Measurements from ENCODE around the gene PACSIN3.
"Not testable (repeated sequence)": the region's sequence is repeated elsewhere in the genome, so short reads cannot be mapped to it uniquely, and the experiment has no call there.

Gene PACSIN3

GRCh38 chr11:47186076-47186699, at the start of gene PACSIN3:
TSS of gene PACSIN3 (minus strand) at chr11:47186434. CDS start at chr11:47182727, 3,707 bp downstream.
- DNase-seq (ENCODE audit: low read depth) = peak; percentile 27

GRCh38 chr11:47235163-47235562, 48.9 kb upstream of the PACSIN3 start:
- no peak for DNase-seq (ENCODE audit: low read depth)

GRCh38 chr11:47234669-47235100, 48.5 kb upstream of the PACSIN3 start:
- DNase-seq (ENCODE audit: low read depth) = peak; percentile 70

- DNase-seq (ENCODE audit: low read depth) = no peak
These were observed 47.9 kb upstream of the PACSIN3 start for GRCh38 chr11:47233989-47234668.

DNA sequence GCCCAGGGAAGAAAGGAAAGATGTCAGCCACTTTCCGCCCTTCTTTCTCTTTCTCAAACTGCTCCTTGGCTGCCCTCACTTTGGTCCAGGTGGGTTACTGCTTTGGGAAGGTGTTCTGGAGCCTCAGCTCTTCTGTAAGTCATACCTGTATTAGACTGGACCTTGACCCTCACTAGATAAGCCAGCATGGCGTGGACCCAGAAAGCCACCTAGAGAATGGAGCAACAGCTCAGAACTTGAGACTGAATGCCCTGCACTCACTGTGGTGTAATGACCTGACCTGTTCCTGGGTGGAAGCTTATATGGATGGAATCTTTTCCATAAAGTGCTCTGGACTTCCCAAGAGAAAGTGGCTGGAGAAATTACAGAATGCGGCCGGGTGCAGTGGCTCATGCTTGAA, 46.8 kb upstream of the PACSIN3 start:
- DNase-seq (ENCODE audit: low read depth) = no peak

DNA sequence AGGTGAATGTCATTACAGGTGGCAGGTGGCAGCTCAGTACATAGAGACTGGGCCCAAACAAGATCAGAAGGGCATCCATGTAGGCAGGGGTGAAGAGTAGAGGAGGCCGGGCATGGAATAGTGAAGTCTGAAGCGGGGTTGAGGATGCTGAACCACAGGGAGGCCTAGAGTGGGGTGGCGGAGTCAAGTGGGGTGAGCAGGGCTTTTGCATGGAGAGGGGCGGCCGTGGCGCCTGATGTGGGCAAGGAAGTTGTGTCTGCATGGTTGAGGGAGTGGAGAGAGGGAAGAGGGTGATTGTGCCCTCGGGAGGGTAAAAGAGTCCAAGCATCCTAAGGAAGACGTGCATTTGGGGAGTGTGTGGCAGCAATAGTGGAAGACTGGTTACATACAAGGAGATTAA, 42.9 kb upstream of the PACSIN3 start:
- no peak for DNase-seq (ENCODE audit: low read depth)

DNA sequence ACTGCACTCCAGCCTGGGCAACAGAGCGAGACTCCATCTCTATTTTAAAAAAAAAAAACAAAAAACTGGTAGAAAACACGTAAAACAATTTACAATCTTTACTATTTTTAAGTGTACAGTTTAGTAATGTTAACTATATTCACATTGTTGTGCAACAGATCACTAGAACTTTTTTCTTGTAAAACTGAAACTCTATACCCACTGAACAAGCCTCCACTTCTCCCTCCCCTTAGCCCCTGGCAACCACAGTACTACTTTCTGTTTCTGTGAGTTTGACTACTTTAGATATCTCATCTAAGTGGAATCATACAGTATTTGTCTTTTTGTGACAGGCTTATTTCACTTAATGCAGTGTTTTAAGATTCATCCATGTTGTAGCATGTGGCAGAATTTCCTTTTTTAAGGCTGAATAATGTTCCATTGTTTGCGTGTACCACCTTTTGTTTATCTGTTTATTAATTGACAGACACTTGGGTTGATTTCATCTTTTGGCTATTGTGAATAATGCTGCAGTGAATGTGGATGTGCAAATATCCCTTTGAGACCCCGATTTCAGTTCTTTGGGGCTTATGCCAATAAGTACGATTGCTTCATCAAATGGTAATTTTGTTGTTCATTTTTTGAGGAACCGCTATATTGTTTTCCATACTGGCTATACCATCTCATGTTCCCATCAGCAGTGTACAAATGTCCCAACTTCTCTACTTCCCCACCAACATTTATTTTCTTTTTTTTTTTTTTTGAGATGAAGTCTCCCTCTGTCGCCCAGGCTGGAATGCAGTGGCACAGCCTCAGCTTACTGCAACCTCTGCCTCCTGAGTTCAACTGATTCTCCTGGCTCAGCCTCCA, 39.5 kb upstream of the PACSIN3 start:
- no peak for DNase-seq (ENCODE audit: low read depth)

GRCh38 chr11:47222696-47223095, 36.5 kb upstream of the PACSIN3 start:
- no peak for DNase-seq (ENCODE audit: low read depth)

DNA sequence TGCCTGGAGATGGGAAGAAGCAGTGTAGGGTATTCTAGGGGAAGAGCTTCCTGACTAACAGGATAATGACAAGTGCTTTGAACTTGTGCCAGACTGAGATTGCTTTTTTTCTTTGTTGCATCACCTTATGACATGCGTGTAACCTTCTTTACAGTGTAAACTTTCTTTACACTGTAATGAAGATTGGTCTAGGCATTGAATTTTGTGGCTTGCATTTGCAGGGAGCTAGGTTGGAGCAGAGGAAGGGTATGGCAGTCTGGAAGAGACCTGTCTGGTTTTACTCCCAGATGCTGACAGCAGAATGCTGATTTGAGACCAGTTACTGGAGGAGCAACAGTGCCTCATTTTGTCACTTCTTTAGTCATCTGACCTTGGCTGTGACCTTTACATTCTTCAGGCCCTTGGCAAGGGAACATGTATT, 34.2 kb upstream of the PACSIN3 start:
- DNase-seq (ENCODE audit: low read depth) = no peak

DNA sequence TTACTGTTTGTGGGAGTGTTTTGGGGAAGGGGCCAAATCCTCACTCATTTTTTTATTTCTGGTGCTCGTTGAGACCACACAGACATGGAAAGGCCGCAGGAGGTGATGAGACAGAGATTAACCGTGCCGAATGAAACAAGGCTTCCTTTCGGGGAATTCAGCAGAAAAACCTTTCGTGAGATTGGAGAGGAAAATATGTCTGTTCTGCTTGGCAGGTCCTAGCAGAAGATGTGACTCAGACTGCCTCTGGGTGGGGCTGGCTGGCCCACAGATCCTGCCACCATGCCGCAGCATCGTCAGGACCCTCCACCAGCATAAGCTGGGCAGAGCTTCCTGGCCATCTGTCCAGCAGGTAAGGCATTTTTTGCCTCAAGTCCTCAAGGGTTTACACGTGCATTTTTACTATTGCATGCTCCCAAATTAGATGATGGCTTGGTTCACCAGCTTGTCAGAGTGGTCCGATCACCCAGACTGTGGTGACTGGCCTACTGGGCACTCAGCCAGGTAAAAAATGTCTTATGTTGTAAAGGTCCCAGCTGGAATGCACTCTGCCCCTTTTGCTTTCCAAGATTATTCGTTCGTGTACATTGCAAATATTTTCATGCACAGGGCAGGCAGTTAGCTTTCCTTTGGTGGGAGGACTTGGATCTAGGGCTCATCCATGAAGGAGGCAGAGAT, 30.0 kb upstream of the PACSIN3 start:
- DNase-seq (ENCODE audit: low read depth) = peak; percentile 29

GRCh38 chr11:47215366-47215910, 29.2 kb upstream of the PACSIN3 start:
- DNase-seq (ENCODE audit: low read depth) = no peak

GRCh38 chr11:47213950-47214565, 27.8 kb upstream of the PACSIN3 start:
- peak; percentile 78 for DNase-seq (ENCODE audit: low read depth)

DNA sequence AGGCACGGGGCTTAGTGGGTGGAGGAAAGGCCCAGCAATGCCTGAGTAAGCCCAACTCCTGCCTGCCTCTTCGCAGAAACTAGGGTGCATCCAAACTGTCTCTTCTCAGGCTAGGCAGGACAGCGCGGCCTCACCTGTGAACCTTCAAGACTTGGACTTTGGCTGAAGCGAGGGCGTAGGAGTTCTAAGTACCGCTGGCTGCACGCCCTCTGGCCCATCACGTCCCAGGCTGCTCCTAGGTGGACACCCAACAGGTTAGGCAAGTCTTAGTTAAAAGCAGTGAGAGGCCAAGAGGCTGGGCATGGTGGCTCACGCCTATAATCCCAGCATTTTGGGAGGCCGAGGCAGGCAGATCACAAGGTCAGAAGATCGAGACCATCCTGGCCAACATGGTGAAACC, 26.7 kb upstream of the PACSIN3 start:
- no peak for DNase-seq (ENCODE audit: low read depth)

- DNase-seq (ENCODE audit: low read depth) = no peak
These were observed 22.4 kb upstream of the PACSIN3 start for GRCh38 chr11:47208628-47209027.

- not testable (repeated sequence) for DNase-seq (ENCODE audit: low read depth)
These were observed 21.8 kb upstream of the PACSIN3 start for GRCh38 chr11:47208008-47208552.

- no peak for DNase-seq (ENCODE audit: low read depth)
These were observed 21.2 kb upstream of the PACSIN3 start for GRCh38 chr11:47207459-47207858.

DNA sequence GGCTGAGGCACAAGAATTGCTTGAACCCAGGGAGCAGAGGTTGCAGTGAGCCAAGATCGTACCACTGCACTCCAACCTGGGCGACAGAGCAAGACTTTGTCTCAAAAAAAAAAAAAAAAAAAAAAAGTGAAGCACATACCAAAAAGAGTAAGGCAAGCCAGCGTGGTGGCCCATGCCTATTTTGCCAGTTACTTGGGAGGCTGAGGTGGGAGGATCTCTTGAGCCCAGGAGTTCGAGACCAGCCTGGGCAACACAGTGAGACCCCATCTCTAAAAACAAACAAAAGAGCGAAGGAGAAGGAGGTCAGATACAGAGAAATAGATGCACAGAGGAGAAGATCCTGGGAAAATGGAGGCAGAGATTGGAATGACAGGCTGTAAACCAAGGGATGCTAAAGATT, 20.3 kb upstream of the PACSIN3 start:
- DNase-seq (ENCODE audit: low read depth) = not testable (repeated sequence)

DNA sequence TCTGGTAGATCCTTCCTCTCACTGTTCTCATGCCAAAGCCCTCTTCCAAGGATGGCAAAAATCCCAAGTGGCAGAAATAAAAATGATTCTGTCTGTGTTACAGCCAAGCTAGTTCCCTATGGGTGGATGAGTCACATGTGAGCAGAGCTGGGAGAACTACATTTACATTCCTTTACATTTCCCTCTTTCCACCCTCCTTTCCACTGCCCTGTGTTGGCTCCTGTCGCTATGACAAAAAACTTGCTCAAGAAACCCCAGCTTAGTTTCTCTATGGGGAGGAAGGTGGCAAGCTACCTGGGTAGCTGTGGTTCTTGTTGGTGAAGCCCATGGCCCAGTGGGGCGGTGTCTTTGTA, 18.4 kb upstream of the PACSIN3 start:
- no peak for DNase-seq (ENCODE audit: low read depth)

GRCh38 chr11:47202576-47202975, 16.3 kb upstream of the PACSIN3 start:
- no peak for DNase-seq (ENCODE audit: low read depth)

GRCh38 chr11:47201015-47201414, 14.8 kb upstream of the PACSIN3 start:
- DNase-seq (ENCODE audit: low read depth) = no peak

DNA sequence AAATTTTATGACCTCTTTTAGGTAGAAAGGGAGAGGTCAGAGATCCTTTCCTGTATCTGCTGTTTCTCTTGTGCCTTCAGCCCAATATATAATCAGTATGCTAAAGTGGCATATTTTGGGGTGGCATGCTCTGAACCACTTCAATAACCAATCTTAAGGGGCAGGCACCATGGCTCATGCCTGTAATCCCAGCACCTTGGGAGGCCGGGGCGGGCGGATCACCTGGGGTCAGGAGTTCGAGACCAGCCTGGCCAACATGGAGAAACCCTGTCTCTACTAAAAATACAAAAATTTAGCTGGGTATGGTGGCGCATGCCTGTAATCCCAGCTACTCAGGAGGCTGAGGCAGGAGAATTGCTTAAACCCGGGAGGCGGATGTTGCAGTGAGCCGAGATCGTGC, 11.9 kb upstream of the PACSIN3 start:
- DNase-seq (ENCODE audit: low read depth) = not testable (repeated sequence)
